Nephron progenitor cell (in vitro differentiated cells): Measurements from ENCODE around the gene CHRND.

Experiments
- DNase-seq: peaks from one replicate; pipeline ENCODE4 v3.0.0; 2021
- H3K27ac Mint-ChIP-seq: 2 replicates; pipeline ENCODE4 v1.8.0; 2021; ENCODE audit warnings: mild to moderate bottlenecking, moderate library complexity, mixed read lengths
- H3K27me3 Mint-ChIP-seq: 2 replicates; pipeline ENCODE4 v1.8.0; 2021; ENCODE audit warnings: mild to moderate bottlenecking, low read depth, mixed read lengths; ENCODE audit not compliant: poor library complexity
- H3K36me3 Mint-ChIP-seq: 2 replicates; pipeline ENCODE4 v1.8.0; 2021; ENCODE audit warnings: low read depth, mixed read lengths
- H3K4me1 Mint-ChIP-seq: 2 replicates; pipeline ENCODE4 v1.8.0; 2021; ENCODE audit warnings: mixed read lengths
- H3K4me3 Mint-ChIP-seq: 2 replicates; pipeline ENCODE4 v1.8.0; 2021; ENCODE audit warnings: mild to moderate bottlenecking, moderate library complexity, mixed read lengths
- H3K9me3 Mint-ChIP-seq: 2 replicates; pipeline ENCODE4 v1.8.0; 2021; ENCODE audit warnings: mild to moderate bottlenecking, moderate library complexity, mixed read lengths
- TF ChIP-seq, protein P1 (sequence below): fragments of 200-600 bp; sonication (generic); IDR thresholded peaks from 2 replicates; pipeline ENCODE4 v1.5.0; 2021; ENCODE audit warnings: antibody characterized with exemption

The CHRND gene

DNA sequence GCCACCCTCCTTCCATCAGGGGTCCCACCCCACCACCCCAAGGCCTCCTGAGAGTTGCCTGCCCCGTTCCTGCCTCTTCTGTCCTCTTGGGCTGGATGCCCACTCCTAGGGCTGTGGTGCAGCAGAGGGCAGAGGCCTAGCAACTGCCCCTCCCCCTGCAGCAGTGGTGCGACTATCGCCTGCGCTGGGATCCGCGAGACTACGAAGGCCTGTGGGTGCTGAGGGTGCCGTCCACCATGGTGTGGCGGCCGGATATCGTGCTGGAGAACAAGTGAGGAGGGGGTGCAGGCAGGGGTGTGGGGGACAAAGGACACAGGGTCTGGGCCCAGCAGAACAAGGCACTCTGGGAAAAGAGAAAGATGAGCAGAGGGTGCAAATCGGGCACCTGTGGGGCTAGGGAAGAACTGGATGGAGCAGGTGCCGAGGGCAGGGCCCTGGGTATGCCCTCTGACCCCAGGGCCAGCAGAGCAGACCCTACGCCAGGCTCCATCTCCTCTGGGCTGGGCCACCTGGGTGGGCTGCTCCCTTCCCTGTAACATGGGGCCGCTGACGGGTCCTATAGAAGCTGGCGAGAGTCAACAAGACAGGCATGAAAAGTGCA lies 14.6 kb downstream of the CHRND start:
- peaks cover 24% of the 10 kb centered on the region for H3K36me3 Mint-ChIP-seq
- H3K9me3 Mint-ChIP-seq = peaks cover 8% of the 10 kb centered on the region
- TF ChIP-seq, protein P1, sequence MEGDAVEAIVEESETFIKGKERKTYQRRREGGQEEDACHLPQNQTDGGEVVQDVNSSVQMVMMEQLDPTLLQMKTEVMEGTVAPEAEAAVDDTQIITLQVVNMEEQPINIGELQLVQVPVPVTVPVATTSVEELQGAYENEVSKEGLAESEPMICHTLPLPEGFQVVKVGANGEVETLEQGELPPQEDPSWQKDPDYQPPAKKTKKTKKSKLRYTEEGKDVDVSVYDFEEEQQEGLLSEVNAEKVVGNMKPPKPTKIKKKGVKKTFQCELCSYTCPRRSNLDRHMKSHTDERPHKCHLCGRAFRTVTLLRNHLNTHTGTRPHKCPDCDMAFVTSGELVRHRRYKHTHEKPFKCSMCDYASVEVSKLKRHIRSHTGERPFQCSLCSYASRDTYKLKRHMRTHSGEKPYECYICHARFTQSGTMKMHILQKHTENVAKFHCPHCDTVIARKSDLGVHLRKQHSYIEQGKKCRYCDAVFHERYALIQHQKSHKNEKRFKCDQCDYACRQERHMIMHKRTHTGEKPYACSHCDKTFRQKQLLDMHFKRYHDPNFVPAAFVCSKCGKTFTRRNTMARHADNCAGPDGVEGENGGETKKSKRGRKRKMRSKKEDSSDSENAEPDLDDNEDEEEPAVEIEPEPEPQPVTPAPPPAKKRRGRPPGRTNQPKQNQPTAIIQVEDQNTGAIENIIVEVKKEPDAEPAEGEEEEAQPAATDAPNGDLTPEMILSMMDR = no peak
- H3K4me1 Mint-ChIP-seq = peaks cover 55% of the 10 kb centered on the region
- no peaks in the 10 kb centered on the region for H3K27me3 Mint-ChIP-seq
- H3K4me3 Mint-ChIP-seq = peak overlapping the region; percentile 28
- peak overlapping the region; percentile 39 for H3K27ac Mint-ChIP-seq
- no peak for DNase-seq

DNA sequence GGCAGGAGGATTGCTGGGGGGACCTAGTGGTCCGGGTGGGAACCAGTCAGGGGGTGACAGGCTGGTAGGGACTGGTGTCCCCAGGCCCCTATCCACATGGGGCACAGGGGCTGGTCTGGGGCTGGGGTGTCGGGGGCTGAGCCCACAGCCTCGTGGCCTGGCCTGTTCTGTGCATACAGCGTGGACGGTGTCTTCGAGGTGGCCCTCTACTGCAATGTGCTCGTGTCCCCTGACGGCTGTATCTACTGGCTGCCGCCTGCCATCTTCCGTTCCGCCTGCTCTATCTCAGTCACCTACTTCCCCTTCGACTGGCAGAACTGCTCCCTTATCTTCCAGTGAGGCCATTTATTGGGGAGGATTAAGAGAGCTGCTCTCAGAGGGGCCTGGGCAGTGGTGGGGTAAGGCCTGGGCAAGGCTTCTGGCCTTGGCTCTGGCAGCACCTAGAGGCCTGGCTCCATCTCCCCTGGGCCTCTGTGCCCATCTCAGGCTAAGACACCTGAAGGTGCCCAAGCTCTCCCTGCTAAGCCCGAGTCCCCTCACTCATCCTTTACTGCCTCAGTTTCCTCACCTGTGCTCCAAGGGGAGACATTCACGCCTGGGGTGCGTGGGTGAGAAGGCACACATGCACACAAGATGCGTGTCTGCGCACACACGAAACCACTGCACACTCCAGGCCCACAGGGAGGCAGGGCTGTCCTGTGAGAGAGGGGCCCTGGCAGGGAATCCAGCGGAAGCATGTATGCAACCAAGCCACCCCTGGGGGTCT lies 15.4 kb downstream of the CHRND start:
- H3K4me3 Mint-ChIP-seq = no peak overlapping the region
- no peak for DNase-seq
- peaks cover 7% of the 10 kb centered on the region for H3K9me3 Mint-ChIP-seq
- TF ChIP-seq, protein P1 = no peak
- no peaks in the 10 kb centered on the region for H3K27me3 Mint-ChIP-seq
- H3K27ac Mint-ChIP-seq = no peak overlapping the region
- peaks cover 55% of the 10 kb centered on the region for H3K4me1 Mint-ChIP-seq
- peaks cover 30% of the 10 kb centered on the region for H3K36me3 Mint-ChIP-seq

DNA sequence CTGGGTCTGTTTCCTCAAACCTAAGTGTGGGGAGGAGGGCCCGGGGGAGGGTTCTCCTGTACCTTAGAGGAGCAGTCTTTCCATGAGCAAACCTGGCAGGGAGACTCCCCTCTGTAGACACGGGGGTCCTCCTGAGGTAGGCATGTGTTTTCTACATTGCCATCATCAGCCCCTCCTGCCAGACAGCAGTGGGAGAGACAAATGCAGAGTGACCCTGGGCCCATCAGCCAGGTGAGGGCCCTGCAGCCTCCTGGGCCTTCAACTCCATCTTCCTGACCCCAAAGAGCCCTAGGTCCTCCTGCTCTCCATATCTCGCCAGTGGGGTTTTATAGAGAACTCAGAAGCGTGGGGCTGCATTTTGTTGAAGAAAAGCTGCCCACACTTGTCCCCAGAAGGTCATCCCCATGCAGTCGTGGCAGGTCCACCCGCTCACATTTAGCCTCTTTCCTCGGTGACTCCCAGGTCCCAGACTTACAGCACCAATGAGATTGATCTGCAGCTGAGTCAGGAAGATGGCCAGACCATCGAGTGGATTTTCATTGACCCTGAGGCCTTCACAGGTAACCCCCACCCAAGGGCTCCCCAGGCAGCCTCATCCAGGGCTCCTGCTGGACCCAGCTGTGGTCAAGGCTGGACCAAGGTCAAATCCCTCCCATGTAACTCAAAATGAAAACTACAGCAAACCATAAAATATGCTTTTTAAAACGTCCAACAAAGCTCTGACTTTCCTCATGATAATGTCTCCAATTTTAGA lies 16.2 kb downstream of the CHRND start:
- peaks cover 33% of the 10 kb centered on the region for H3K36me3 Mint-ChIP-seq
- no peak overlapping the region for H3K27ac Mint-ChIP-seq
- H3K9me3 Mint-ChIP-seq = peaks cover 8% of the 10 kb centered on the region
- no peak for DNase-seq
- no peaks in the 10 kb centered on the region for H3K27me3 Mint-ChIP-seq
- peaks cover 55% of the 10 kb centered on the region for H3K4me1 Mint-ChIP-seq
- TF ChIP-seq, protein P1 = no peak
- H3K4me3 Mint-ChIP-seq = no peak overlapping the region

DNA sequence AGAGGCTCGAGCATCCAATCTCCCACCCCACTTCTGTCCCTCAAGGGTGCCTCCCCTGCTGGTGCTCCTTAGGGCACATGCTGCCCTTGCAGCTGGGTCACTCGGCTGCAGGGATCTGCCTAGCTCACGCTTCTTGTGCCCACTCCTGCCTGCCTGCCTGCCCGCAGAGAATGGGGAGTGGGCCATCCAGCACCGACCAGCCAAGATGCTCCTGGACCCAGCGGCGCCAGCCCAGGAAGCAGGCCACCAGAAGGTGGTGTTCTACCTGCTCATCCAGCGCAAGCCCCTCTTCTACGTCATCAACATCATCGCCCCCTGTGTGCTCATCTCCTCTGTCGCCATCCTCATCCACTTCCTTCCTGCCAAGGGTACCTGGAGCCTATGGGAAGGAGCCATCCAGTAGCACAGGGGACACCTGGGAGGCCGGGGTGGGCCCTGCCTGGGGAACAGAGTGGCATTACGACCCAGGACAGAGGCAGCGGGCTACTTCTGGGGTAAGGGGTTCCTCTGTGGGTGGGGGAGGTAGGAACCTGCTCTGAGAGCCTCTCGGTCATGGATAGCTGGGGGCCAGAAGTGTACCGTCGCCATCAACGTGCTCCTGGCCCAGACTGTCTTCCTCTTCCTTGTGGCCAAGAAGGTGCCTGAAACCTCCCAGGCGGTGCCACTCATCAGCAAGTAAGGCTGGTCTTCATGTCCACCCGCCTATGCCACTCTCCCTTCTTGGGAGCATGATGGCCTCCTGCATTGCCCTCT lies 16.9 kb downstream of the CHRND start:
- peaks cover 16% of the 10 kb centered on the region for H3K9me3 Mint-ChIP-seq
- peaks cover 47% of the 10 kb centered on the region for H3K4me1 Mint-ChIP-seq
- H3K27me3 Mint-ChIP-seq = no peaks in the 10 kb centered on the region
- no peak overlapping the region for H3K4me3 Mint-ChIP-seq
- H3K36me3 Mint-ChIP-seq = peaks cover 40% of the 10 kb centered on the region
- TF ChIP-seq, protein P1 = no peak
- no peak overlapping the region for H3K27ac Mint-ChIP-seq
- DNase-seq = no peak

DNA sequence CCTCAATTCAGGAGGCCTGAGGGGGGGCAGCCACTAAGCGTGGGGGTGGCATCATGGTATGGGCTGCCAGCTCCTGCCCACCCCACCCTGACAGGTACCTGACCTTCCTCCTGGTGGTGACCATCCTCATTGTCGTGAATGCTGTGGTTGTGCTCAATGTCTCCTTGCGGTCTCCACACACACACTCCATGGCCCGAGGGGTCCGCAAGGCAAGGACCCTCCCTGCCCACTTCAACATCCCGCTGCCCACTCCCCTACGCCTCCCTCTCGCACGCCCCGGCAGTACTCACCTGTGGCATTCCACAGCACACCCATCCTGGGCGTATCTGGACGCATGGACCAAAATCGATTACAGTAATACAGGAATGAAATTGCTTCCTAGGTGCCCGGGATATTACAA lies 17.5 kb downstream of the CHRND start:
- Mint-ChIP-seq H3K4me1 (peaks cover 41% of the 10 kb centered on the region), H3K36me3 (peaks cover 46% of the 10 kb centered on the region), H3K9me3 (peaks cover 22% of the 10 kb centered on the region), H3K4me3 (no peak overlapping the region), H3K27me3 (no peaks in the 10 kb centered on the region), H3K27ac (no peak overlapping the region)
- no peak for DNase-seq
- TF ChIP-seq, protein P1 = no peak
